CD4-positive, alpha-beta T cell treated with Interleukin-17A for 1 hour (primary cell): ENCODE measurements around the gene MICAL3.

Experiments
- DNase-seq: peaks from one replicate; pipeline ENCODE4 v3.0.0-alpha.2; 2020

The MICAL3 gene

DNA sequence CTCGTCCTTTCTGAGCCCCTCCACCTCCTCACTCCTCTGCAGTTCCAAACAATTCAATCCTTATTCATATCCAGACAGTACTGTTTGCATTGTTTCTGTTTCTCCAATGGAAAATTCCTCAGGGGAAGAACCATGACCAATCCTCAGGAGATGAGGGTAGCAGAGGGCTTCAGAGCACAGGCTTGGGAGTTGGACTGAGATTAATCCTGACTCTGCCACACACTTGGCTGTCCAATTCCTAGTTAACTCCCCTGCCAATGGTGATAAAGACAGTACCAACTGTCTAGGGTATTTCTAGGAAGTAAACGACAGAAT is 58.0 kb downstream of the MICAL3 start:
- DNase-seq: no peak

DNA sequence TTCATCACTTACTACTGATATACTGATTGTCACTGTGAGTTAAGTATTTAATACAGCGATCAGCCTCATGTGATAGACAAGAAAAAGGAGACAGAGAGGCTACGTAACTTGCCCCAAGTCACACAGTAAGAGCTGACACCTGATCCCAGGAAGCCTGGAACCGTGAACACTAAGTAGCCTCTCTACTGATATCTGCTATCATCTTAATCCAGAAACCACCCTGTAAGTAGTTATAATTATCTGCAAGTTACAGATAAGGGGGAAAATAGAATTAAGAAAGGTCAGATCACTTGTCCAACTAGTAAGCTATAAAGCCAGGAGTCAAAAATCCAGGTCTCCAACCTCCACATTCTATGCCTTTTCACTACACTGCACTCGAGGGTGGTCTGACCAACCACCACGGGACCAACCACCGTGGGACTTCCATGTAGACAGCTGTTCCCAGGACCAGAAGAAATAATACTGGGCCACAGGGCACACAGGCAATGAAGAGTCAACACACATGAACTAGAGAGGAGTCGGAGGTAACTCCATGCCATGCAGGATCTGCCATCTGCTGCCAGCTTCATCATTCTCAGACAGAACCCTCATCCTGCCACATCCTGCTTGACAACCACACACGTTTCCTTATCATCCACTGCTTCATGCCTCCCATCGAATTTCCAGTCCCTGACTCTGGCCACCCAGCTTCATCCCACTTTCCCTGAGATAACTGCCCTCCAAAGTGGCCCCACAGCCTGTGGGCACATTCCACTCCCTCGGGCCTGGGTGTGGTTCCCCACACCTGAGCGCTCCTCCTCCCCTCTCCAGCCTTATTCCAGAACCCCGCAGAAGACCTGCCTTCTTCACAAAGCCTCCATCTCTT is 58.6 kb downstream of the MICAL3 start:
- DNase-seq: no peak

DNA sequence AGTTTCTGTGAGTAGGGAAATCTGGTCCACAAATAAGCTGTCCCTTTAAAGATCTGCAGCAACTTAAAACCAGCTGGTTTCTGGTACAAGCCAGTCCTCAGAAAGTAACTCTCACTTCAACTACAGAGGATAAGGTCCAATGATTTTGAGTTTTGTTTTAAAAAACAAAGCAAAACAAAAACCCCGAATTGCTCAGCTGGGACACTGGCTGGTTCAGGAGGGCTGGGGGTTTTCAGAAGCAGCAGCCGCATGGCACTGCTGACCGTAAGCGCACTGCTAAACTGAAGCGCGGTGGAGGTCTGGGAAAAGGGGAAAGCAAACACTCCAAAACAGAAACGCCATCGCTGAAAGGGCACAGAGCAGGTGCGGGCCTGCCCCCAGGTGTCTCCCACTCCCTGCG is 59.7 kb downstream of the MICAL3 start:
- DNase-seq: no peak

DNA sequence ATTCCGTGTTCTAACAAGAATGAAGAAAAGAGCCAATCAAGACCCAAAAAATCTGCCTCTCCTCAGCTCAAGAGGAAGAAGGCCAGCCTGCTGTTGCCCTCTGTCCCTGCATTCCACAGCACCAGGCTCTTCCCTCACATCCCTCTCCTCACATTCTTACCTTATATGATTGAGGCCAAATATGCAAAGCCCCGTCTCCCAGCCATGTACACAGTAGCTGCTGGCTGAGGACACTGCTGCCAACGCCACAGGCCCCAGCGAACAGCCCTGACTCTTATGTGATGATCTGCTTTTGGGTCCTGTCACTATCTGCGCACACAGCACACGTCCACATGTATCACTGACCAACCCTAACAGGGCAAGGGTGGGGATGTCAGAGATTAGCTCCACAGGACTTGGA is 60.2 kb downstream of the MICAL3 start:
- DNase-seq: no peak

DNA sequence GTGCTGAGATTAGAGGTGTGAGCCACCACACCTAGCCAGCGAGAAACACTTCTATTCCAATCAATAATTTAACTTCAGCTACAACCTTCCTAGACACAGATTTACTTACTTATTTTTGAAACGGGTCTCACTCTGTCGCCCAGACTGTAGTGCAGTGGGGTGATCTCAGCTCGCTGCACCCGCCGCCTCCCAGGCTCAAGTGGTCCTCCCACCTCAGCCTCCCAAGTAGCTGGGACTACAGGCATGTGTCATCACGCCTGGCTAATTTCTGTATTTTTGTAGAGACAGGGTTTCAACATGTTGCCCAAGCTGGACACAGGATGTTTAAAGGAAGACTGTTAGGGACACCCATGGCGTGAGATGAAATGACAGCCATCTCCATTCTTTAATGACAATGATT is 61.3 kb downstream of the MICAL3 start:
- DNase-seq: no peak

DNA sequence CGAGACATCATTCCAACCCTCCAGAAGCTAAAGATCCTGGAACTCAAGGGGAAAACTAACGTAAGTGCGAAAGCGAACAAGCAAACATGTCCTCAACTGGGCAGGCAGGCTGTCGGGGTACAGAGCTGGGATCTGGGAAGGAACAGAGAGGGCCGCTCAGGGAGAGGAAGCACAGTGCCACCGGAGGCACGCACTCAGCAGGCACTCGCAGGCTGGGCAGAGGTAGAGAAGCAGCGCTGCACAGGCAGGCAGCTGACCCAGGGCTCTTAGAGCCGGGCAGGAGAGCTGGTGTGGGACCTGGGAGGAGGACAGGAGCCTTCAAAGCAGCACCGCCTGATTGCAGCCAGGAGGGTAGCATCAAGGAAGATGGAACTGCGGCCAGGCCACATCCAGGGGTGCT is 62.2 kb downstream of the MICAL3 start:
- DNase-seq: no peak

DNA sequence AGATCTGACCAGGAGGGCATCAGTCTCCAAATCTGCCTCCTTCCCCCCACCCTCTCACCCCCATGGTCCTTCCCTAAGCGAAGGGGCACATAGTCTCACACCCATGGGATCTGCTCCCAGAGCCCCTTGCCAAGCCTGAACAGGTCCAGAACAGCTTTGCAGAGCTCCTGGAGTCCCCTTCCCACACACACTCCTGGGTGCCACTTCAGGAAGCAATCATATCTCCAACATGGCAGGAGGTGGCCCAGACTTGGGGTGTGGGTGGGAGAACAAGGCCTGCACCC is 63.0 kb downstream of the MICAL3 start:
- no peak for DNase-seq

DNA sequence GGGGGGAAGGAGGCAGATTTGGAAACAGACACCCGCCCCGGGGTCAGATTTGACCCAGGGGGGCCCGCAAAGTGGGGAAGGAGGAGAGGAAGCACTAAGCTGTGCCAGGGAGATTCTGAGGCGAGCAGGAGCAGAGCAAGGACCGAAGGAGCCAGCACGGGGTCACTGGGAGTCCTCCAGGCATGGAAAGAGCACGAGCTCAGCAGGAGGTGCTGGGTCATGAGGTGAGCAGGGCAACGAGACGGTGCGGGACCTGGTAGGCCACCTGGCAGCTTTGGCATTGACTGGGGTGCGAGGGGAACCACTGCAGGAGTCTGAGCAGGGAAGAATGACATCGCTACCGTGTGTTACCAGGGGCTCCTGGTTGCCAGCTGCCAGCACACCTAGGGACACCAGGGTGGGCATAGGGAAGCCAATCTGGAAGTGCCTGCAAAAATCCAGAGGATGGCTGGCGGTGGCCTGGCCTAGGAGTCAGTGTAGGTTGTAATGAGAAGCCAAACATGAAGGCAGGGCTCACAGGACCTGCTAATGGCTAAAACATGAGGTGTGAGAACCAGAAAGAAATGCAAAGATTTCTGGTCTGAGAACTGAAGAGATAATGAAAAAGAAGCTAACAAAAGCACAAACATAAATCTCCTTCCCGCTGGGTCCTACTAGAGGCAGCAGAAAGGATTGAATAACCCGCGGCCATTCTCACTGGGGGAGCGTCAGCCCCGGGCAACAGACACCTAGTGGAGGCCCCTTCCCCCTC is 63.5 kb downstream of the MICAL3 start:
- no peak for DNase-seq

DNA sequence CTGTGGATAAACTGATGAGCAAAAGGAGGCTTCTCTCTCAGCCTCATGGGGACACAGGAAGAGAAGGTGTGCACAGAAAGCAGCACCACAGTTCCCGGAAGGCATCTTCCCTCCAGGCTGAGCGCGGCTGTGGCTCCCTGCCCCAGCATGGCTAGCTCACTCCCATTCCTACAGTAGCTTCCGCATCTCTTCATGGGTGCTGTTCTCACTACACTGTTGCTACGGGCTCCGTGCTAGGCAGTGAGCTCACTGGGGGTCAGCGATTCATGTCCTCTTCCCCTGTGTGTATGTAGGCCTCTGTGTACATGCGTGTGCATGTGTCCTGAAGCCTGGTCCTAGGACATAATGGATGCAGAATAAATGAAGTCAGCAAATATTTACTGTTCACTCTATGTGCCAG is 64.3 kb downstream of the MICAL3 start:
- no peak for DNase-seq

DNA sequence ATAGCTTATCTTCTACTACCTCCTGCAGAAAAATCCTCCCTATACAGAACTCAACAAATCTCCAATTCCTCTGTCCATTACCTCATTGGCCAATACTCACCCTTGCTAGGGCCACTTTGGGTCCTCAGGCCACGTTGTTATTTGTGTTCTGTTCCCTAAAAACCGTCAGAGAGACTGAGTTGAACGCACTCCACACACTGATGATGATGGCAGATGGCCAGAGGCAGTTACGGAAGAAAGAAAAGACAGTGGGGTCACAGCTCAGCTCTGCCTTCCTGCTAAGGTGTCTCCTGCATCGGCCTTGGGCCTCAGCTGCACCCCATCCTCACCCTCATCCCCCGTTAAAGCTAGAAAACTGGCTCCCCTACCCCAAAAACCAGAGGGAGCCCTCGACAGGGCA is 66.2 kb downstream of the MICAL3 start:
- DNase-seq: no peak

DNA sequence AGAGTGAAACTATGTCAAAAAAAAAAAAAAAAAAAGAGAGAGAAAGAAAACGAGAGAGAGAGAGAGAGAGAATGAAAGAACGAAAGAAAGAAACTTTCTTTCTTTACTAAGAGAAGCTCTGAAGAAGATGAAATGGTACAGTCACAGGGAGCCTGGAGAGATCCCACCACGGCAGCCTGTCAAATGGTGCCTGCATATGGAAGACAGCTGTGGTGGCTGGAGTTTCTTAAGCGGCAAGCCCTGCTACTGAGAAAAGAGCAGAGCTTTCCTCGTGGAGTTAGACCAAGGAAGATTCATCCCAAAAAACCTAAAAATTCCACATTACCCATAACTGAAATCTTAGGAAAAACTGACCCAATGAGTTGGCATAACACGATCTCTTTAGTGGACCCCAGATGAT is 66.7 kb downstream of the MICAL3 start:
- DNase-seq: no peak

DNA sequence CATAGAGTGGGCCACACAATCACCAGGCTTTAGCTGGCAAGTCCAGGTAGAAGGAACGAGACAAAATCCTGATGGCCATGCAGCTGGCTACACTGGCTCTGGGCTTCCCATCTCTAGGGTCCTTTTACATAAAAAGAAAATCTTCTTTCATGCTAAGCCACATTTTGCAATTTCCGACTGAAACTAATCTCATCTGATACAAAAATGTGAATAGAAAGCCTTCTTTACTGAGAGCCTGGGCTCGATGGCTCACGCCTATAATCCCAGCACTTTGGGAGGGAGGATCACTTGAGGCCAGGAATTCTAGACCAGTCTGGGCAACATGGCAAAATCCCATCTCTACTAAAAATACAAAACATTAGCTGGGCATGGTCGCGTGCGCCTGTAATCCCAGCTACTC is 67.2 kb downstream of the MICAL3 start:
- no peak for DNase-seq

DNA sequence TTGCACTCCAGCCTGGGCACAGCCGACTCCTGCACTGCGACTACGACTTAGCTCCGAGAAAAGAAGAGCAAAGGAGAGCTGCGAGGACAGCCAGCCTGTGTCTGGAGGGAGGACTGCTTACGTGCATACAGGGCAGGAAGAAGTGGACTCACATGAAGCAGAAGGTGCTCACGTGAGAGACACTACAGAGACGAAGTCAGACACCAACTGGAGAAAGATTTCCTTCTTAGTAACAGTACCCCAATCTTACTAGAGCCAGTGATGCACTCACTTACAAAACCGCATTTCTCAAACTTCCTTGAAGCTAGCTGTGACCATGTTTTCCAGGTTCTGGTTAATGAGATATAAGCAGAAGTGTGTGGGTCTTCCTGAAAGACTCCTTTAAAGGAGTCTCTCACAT is 67.7 kb downstream of the MICAL3 start:
- DNase-seq: no peak

DNA sequence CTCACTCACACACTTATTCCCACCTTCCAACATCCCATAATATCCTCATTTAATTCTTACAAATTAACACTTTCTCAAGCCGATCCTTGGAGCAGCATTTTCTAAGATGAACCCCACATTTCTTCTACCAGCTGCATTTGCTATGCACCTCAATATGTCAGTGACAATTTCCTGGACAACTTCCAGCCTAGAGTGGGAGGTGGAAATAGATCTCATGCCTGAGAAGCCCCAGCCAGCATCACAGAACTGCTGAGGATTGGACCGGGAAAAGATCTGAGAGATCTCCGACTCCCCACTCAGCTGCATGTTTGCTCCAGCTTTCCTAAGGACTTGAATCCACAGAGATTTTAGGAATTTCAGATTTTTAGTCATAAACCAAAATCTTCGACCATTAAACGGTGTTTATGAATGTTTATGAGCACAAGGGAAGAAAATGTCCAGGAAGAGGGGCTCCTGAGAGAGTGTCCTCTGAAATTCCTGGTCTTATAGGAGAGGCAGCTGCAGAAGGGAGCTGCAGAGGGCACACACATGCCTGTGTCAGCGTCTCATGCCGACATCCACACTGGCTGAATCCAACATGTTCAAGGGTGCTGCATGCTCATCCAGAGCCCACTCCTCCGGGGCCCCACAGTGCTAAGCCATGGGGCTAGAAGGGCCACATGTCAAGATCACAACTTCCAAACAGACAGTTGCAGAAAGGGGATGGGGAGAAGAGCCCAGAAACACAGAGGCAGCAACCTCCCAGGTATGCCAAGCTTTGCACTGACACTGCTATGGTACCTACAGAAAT is 68.6 kb downstream of the MICAL3 start:
- no peak for DNase-seq

DNA sequence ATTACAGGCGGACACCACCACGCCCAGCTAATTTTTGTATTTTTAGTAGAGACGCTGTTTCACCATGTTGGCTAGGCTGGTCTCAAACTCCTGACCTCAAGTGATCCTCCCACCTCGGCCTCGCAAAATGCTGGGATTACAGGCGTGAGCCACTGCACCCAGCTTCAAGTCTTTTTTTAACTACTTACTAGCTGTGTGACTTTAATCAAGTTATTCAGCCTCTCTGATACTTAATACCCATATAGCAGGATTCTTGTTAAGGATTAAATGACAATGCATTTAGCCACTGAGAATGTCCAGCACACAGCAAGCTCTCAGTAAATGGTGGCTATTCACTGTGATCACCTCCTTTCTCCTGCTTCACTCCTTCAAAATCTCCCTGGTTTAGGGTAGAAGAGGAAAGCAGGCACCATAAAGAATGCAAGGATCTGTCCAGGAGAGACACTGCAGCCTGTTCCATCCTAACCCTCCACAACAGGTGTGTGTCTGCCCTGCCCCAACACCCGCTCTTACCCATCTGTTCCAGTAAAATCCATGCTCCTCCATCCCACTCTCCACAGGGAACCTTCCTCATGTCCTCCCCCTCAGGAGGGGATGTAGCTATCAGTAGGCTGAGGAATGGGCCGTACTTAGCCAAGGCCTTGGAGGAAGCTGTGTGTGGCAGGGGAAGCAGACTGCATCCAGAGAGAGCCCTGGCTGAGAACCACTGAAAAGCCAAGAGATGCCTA is 69.3 kb downstream of the MICAL3 start:
- no peak for DNase-seq

DNA sequence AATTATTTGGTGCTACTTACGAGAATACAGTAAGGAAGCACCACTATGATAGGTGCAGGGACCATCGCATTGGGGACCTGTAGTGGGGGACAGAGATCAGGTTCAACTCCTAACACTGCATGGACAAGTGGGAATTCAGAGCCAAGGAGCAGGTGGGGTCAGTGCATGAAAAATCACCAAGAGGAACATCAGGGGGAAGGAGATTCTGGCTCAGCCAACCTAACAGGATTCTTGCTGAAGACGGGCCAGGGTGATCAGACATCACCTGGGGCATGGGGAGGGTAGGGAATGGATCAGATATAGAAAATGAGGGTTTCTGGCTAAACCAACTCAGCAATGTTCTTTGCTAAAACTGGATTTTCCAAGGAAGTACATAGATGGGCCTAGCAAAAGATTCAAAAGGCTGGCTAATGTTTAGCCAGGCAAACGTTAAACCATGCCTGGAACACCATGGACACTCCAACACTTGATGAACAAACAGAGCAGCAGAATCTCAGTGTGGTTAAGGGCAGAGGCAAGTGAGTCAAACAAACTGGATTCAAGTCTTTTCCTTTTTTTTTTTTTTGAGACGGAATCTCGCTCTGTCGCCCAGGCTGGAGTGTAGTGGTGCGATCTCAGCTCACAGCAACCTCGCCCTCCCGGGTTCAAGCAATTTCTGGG is 70.0 kb downstream of the MICAL3 start:
- no peak for DNase-seq

DNA sequence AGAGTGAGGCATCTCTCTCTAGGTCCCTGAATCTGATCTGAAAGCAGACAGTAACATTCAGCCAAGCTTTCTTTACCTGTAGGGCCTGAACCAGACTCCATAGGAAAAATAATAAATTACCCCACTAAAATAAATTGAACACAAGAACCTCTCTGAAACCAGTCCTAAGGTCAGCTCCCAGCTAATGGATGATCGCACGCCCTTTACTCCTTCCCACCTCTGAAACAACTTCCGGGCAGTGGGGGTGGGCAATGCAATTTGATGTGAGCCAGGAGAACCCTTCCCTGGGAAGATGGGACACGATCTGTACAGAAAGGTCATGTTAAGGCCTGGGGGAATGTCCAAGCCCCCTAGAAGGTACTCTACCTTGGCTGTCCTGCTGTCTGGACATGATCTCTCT is 71.2 kb downstream of the MICAL3 start:
- no peak for DNase-seq

DNA sequence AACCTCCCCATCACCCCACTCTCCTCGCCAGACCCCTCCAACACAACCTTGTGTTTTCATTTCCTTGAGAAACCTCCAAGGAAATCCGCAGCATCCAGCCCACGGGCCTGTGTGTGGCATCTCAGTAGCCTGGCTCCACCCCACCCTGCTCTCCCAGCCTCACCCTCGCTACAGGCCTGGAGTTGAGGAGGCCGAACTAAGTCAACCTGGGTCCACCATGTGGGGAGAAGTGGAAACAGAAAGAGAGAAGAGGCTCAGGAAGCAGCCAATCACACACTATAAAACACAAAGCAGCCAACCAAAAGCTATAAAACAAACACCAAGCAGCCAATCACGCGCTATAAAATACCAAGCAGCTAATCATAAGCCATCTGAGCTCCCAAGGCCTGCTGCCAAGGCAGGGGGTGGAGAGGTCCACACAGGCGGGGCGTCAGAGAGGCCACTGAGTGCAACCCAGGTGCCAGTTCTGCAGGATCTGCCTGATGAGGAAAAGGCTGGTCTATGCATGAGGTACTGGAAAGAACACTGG is 72.0 kb downstream of the MICAL3 start:
- no peak for DNase-seq

DNA sequence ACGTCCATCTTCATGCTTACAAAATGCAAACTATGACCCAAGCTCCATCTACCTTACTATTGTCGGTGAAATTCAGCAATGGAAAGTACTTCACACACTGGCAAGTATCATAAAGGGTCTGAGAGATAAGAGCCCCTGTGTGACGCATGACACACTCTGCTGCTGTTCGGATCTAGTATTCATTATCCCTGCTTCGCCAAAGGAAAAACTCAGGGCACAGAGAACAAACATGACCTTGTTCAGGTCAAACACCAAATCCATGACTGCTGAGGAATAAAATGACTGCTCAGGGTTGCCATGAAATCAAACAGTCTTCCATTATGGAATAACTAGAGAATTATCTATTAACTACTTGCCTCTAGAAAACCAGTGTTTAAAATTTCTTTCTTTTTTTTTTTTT is 73.0 kb downstream of the MICAL3 start:
- no peak for DNase-seq

DNA sequence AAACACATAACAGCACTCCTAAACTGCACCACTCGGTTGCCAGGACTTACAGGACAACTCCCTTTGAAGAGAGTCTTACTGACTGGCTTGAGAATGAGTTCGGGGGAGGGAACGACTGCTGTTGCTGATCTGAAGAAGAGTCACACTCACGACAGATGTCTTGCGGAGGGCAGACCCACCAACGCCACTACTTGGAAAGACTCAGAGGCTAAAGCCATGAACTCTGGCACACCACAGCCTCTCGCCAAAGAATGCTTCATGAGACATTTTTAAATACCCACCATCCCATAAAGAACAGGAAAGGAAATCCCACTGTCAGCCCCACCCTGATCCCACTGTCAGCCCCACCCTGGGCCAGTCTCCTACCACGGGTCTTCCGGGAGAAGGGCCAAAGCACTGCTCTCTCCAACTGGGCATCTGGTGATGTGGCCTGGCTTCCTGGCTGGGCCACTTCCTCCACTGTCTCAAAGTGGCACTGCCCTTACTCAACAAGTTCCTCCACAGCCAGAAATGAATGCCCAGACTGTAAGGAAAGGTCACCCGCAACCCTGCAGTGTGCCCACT is 73.6 kb downstream of the MICAL3 start:
- DNase-seq: no peak

DNA sequence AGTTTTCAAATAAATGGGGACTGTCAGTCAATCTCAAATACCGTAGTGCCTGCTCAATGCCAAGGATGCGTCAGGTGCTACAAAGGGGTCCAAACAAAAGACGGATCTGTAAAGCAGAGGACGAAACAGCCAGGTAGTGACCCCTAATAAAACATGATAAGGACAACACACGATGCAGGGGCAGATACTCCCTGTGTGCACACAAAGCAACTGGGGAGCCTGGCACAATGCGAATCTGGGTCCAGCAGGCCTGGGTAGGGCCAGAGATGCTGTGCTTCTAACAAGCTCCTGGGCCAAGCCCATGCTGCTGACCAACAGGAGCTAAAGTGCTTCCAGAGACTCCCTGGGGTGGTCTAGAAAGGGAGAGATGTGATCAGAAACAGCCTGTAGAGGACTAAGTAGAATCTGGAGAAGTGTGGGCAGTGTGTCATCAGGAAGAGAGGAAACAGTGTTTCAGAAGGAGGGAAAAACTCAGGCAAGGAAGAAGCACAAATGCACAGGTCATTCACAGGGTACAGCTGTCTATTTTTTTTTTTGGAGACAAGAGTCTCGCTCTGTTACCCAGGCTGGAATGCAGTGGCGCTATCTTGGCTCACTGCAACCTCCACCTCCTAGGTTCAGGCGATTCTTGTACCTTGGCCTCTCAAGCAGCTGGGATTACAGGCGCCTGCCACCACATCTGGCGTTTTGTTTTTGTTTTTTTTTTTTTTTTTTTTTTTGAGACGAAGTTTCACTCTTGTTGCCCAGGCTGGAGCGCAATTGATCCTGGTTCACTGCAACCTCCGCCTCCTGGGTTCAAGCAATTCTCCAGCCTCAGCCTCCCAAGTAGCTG is 74.5 kb downstream of the MICAL3 start:
- no peak for DNase-seq
